Left renal cortex interstitium (tissue), 4 donors: ENCODE measurements around the gene LIMCH1. TPM values are rescaled to one million over a fixed set of nuclear protein-coding genes. Genes with fewer than 3 reads are reported as not detected.

Experiments
- DNase-seq, 4 donors: peaks; one replicate each; pipeline ENCODE4 v3.0.0-alpha.2; 2013; ENCODE audit warnings: low read depth in 4 of 4, low spot score in 2 of 4, missing footprints in 1 of 4
- polyA plus RNA-seq, 4 donors: library from polyadenylated mRNA; unstranded; fragments of 120-200 nt; gene quantifications; one replicate each; pipeline ENCODE4 v1.2.1, GENCODE V29; 2013; ENCODE audit not compliant: insufficient read length in 4 of 4

LIMCH1 gene
- polyA plus RNA-seq, 4 donors, result 88.6 to 106 (median 98.2) TPM

DNA sequence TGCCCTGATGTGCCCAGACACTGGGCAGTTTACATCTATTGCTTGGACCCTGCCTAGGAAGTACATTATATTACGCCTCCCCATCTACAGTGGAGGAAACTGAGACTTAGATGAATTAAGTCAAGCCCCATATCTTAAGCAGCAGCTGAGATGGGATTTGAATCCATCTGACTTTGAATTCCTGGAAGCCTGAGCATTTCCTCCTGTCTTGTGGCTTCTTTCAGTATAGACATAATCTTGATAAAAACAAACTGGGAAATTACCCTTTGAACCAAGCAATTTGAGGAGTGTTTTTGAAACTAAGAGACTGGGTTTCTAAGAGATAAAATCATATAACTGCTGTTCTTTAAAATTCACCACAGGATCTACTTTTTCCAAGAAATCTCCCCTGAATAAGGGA lies 18.6 kb downstream of the LIMCH1 start:
- DNase-seq, result no peak

GRCh38 chr4:41559940-41560516 lies 22.1 kb downstream of the LIMCH1 start:
- DNase-seq, result no peak

GRCh38 chr4:41561244-41561643 lies 23.3 kb downstream of the LIMCH1 start:
- DNase-seq, result no peak

- no peak for DNase-seq
Observed at GRCh38 chr4:41567186-41567585, 29.2 kb downstream of the LIMCH1 start.

- no peak for DNase-seq
Observed at GRCh38 chr4:41568363-41568762, 30.4 kb downstream of the LIMCH1 start.

DNA sequence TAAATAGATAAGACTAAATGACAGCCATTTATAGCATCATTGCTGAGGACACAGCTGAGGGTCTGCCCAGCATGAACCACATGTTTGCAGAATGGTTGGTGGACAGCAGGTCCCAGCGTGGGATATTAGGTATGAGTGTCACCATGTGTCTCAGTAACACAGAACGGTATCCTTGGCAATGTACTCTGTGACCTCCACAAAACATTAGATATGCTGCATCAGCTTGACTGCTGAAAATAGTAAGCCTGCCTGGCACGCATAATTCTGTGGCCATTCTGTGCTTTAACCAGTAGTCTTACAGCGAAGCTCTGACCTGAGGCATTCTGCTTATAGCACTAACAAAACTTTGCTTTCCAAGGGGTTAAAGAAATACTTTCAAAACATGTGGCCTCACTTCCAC lies 32.0 kb downstream of the LIMCH1 start:
- no peak for DNase-seq

DNA sequence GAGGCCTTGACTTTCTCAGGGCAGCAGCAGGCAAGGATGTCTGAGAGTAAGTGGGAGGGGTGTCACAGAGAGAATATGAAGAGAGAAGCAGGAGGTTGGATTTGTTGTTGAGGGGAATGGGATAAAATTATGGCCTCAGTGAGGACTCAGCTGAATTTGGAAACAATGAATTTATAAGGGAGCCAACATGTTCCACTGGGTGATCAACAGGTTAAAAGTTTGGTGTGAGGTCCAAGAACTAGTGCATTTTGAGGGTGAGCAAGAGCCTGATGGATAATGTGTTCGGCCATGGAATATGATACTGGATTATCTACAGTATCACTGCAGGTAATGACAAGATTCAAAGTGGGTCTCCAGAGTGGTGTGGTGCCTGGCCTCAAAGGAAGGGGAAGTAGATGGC lies 33.5 kb downstream of the LIMCH1 start:
- DNase-seq, result no peak

DNA sequence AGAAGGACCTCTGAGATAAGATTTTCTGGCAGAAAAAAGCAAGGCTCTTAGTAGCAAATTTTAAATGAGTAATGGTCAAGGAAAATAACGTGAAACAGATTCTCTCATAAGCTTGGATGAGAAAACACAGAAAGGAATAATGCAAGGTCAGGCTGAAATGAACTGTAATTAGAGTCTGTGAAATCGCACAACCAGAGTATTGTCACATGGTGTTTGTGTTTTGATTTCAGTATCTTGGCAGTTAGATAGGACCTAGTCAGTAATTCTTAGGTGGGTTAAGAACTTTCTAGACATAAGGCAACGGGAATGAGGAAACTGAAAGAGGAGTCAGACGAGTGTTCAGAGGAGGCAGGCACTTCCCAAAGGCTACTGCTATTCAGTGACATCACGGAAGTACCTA lies 34.6 kb downstream of the LIMCH1 start:
- DNase-seq, result no peak

DNA sequence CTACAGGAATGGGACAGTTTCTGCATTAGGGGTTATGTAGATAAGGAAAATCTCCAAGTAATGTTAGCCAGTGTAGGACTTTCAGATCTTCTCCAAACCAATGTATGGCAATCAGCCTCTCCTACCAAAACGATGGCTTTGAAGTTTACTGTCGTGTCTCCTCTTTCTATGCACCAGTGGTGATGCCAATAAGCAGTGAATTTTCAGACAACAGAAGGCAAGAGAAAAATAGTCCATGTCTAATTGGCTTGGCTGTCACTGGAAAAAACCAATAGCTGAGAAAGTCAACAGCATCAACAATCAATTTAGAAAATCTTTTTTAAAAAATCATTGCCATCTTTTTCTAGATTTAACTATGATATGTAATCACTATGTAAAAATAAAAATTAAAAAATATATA lies 35.0 kb downstream of the LIMCH1 start:
- DNase-seq, result no peak

DNA sequence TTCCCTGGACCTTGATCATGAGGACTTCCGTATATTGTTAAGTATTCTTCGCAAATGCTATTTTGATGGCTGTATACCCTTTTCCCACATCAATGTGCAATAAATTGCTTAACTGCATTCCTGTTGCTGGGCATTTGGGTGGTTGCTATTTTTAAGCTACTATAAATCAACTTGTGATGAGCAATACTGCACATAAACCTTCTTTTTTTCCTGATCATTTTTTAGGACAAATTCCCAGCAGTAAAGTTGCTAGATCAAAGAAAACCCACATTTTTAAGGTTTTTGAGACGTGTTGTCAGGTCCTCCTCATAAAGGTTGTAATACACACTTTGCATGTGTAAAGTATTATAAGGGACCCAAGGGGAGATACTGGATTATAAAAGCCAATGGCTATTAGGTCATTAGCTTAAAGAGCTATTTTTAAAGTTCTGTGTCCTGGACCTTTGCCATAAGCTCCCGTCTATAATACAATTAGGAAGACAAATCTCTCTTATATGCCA lies 35.6 kb downstream of the LIMCH1 start:
- DNase-seq, result no peak

DNA sequence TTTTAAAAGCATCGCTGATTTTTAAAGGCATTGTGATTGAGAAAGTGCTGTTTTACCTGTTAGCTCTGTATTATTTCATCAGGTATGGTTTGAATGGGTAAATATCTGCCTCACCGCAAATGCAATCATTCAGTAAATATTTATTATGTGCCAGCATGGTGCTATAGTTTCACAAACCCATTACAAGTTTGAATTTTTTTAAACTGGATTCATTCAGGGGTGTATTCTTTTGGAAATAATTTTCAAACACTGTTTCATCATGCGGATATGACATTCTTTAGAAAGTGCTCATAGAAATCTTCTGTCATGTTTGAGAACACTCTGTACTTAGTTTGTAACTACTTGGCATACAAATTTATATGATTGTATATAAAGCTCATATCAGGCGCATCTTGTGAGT lies 37.2 kb downstream of the LIMCH1 start:
- DNase-seq, result no peak

DNA sequence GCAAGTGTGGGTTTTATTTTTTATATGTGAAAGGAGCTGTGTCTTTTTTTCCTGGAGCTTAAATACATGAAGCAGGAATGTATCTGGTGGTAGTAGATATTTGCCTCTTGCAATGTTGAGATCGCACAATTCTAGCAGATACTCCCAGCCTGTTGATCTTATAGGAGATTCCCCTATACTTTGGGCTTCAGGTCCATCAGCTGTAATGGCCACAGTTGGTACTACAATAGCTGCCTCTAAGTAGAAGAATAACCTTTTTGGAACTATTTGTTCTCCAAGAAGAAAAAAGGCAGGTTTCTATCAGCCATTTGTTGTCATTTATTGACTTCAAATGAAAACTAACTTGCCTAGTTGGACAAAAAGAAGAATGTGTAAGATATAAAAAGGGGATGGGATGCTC lies 37.7 kb downstream of the LIMCH1 start:
- DNase-seq, result no peak

GRCh38 chr4:41579043-41579442 lies 41.1 kb downstream of the LIMCH1 start:
- no peak for DNase-seq

GRCh38 chr4:41579526-41579925 lies 41.6 kb downstream of the LIMCH1 start:
- DNase-seq, result no peak

GRCh38 chr4:41580007-41580406 lies 42.0 kb downstream of the LIMCH1 start:
- DNase-seq, result no peak

- no peak for DNase-seq
Observed at GRCh38 chr4:41586675-41587225, 48.8 kb downstream of the LIMCH1 start.

DNA sequence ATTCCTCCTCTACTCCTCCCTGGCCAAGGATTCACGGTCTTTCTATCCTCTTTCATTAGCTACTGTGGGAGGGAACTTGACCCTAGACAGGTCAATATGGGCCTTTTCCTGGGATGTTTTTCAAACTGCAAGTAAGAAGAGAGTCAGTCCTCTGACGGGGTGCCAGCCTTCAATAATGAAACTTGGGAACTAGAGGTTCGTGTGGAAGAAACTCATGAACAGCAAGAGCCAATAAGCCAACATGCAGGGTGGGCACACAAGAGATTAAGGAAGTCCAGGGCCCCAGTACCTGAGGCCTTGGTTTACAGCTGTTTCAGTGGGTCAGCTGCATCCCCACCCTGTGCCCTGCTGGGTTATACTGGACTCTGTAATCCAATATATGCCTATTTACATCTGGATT lies 49.3 kb downstream of the LIMCH1 start:
- DNase-seq, result no peak

DNA sequence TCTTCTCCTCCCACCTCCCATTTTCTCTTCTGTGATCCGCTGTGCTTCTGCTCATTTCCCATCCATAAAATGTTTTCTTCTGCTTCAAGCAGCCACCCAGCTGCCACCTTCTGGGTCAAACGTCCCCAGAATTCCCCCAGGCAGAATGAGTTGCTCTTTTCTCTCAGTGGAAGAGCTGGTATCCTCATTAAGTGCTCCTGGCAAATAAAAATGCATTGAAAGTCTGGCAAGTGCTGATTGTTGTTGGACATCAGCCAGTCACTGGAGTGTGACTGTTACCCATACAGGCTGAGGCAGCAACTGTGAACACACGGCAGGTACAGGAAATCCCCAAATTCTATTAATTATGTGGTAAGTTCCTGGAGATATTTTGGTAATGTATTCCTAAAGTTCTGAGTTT lies 52.6 kb downstream of the LIMCH1 start:
- DNase-seq, result no peak

- DNase-seq, result no peak
Observed at GRCh38 chr4:41594432-41594831, 56.5 kb downstream of the LIMCH1 start.

GRCh38 chr4:41597494-41597893 lies 59.5 kb downstream of the LIMCH1 start:
- DNase-seq, result no peak

GRCh38 chr4:41598580-41598979 lies 60.6 kb downstream of the LIMCH1 start:
- no peak for DNase-seq

DNA sequence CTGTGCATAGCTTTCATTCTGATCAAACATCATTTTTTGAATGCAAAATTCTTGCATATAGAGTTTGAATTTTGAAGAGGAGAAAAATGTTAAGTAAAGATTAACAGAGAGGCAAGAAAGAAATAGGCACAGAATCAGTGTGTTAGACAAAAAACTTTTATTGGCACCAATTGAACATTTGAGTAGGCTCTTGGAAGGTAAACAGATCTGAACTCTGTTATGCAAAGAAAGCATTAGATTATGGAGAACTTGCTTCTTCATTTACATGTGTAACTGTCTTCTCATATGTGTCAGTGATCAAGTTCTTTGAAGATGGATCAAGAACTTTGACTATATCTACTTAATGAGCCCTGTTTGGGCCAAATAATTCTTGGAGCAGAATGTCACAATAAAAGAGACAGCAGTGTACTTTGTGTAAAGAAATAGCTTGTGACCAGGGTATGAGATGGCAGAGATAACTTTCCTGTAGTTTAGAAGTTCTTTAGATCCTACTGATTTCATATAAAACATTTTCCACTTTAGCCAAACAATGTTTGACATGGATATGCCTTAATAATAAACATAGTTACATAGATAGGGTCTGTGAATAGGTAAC lies 61.3 kb downstream of the LIMCH1 start:
- no peak for DNase-seq
